ENCODE results near the gene TANK.
A peak's percentile ranks its signal among the peaks of the same experiment; 100 is the strongest.
"Not testable (repeated sequence)": the region's sequence is repeated elsewhere in the genome, so short reads cannot be mapped to it uniquely, and the experiment has no call there.

Gene TANK

GRCh38 chr2:161170377-161170776 lies 10.1 kb downstream of the TANK start:
- no peak for DNase-seq

- DNase-seq: peak; percentile 28
Observed at GRCh38 chr2:161170958-161171932, 11.0 kb downstream of the TANK start.

- peak; percentile 79 for DNase-seq
Observed at GRCh38 chr2:161172901-161173540, 12.8 kb downstream of the TANK start.

- no peak for DNase-seq
Observed at GRCh38 chr2:161173541-161174194, 13.4 kb downstream of the TANK start.

- no peak for DNase-seq
Observed at GRCh38 chr2:161177969-161178368, 17.7 kb downstream of the TANK start.

GRCh38 chr2:161178756-161179155 lies 18.5 kb downstream of the TANK start:
- no peak for DNase-seq

GRCh38 chr2:161190050-161190449 lies 29.8 kb downstream of the TANK start:
- no peak for DNase-seq

GRCh38 chr2:161195602-161196001 lies 35.4 kb downstream of the TANK start:
- not testable (repeated sequence) for DNase-seq

- DNase-seq: peak; percentile 48
Observed at GRCh38 chr2:161199912-161200701, 39.9 kb downstream of the TANK start.

- no peak for DNase-seq
Observed at GRCh38 chr2:161204846-161205245, 44.6 kb downstream of the TANK start.

- no peak for DNase-seq
Observed at GRCh38 chr2:161206471-161207032, 46.3 kb downstream of the TANK start.

- no peak for DNase-seq
Observed at GRCh38 chr2:161207941-161208340, 47.7 kb downstream of the TANK start.

GRCh38 chr2:161208527-161209139 lies 48.4 kb downstream of the TANK start:
- DNase-seq: peak; percentile 45

GRCh38 chr2:161209902-161210301 lies 49.7 kb downstream of the TANK start:
- DNase-seq: no peak

- DNase-seq: no peak
Observed at GRCh38 chr2:161217597-161218185, 57.5 kb downstream of the TANK start.

- no peak for DNase-seq
Observed at GRCh38 chr2:161219211-161219610, 59.0 kb downstream of the TANK start.

- peak; percentile 47 for DNase-seq
Observed at GRCh38 chr2:161223139-161223732, 63.0 kb downstream of the TANK start.

GRCh38 chr2:161228511-161229240 lies 68.4 kb downstream of the TANK start:
- DNase-seq: no peak

GRCh38 chr2:161230959-161231358 lies 70.7 kb downstream of the TANK start:
- DNase-seq: no peak

- no peak for DNase-seq
Observed at GRCh38 chr2:161232571-161232970, 72.3 kb downstream of the TANK start.
